Measurements from ENCODE around the gene CFAP46.
"Not testable (repeated sequence)": the region's sequence is repeated elsewhere in the genome, so short reads cannot be mapped to it uniquely, and the experiment has no call there.

CFAP46 gene

DNA sequence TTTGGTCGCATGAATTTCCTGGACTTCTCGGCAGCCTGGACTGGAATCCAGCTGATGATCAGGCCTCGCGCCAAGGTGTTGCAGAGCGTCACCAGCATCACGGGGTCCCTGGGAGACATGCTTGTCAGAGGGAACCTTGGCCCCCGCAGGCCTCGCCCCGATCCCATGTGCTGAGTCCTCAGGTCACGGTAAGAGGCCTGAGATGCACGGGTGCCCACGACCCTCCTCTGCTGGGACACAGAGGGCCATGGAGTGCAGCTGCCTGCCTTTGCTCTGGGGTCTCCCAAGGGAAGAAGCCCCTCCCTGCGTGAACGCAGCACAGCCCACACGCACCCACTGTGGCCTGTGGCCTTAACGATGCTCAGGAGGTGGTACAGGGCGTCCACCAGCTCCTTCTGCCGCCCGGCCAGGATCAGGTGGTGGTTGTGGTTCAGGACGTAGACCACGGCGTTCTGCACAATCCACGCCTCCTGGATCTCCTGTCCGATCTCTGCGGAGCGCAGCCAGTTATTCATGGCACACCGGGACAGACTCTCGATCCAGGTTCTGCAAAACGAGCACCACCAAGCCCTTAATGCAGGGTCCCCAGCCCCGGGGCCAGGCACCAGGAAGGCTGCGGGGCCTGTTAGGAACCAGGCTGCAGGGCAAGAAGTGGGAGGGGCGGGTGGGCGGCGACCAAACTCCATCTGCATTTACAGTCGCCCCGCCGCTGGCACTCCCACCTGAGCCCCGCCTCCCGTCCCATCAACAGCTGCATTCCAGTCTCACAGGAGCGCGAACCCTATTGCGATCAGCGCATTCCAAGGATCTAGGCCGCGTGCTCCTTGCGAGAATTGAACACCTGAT is 29.4 kb downstream of the CFAP46 start:
- no peak for DNase-seq

DNA sequence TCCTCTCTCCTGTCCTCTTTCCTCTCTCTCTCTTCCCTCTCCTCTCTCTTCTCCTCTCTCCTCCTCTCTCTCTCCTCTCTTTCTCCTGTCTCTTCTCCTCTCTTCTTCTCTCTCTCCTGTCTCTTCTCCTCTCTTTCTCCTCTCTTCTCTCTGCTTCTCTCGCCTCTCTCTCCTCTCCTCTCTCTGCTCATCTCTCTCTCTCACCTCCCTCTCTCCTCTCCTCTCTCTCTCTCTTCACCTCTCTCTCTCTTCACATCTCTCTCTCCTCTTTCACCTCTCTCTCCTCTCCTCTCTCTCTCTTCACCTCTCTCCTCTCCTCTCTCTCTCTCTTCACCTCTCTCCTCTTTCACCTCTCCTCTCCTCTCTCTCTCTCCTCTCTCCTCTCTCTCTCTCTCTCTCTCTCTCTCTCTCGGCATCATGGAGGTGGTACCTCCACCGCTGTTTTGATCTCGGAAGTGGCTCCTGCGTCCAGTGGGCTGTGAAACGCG is 30.1 kb downstream of the CFAP46 start:
- no peak for DNase-seq

DNA sequence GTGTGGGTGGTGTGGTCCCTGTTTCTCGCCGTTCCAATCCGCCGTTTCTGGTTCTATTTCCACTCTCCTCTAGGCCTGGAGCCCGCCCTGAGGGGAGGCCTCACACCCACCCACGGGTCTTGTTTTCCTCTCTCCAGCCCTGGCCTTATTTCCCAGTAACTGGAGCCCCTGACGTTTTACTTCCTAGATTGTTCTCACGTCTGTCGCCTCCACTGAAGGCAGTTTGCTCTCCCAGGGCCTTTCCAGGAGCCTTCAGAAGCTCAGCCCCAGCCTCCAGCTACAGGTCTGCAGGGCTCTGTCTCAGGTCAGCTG is 30.6 kb downstream of the CFAP46 start:
- no peak for DNase-seq

DNA sequence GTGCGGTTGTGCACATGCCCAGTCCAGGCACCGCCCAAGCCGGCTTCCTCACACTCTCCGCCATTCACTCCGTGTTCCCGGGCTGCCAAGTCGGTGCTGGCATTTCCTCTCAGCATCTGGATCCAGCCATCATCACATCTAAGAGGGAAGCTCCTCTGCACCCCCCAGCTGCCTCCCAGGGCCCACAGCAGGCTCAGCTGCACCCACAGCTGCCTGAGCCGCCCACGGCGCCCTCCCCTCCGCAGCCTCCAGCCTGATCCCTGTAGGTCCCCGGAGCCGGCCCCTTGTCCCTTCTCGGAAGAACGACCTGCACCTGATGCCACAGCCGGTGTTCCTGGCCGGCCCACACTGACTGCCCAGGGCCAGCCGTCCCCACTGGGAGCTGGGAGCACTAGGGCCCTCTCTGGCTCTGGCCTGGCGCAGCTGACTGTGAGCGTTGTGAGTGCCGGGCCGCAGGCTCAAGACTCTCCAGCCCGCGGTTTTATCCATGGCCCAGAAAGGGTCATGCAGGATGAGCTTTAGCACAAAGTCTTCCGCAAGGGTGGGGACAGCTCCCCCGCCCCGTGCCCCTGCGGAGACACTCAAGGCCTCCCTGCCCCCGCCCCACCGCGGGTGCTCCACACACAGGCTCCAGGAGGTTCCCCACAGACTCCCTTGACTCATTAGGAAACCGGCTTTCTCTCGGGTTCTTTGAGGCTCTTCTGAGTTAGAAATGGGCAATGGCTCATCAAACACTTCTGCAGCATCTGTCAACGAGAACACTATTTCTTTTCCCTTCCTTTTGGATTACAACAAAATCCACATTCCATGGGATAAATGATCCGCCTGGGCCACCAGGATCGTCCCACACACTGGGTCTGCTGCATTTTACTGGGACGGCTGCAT is 31.2 kb downstream of the CFAP46 start:
- no peak for DNase-seq

GRCh38 chr10:132910186-132910880 is 32.0 kb downstream of the CFAP46 start:
- no peak for DNase-seq

- no peak for DNase-seq
Observed at GRCh38 chr10:132909491-132910071, 32.8 kb downstream of the CFAP46 start.

- no peak for DNase-seq
Observed at GRCh38 chr10:132908621-132909295, 33.6 kb downstream of the CFAP46 start.

DNA sequence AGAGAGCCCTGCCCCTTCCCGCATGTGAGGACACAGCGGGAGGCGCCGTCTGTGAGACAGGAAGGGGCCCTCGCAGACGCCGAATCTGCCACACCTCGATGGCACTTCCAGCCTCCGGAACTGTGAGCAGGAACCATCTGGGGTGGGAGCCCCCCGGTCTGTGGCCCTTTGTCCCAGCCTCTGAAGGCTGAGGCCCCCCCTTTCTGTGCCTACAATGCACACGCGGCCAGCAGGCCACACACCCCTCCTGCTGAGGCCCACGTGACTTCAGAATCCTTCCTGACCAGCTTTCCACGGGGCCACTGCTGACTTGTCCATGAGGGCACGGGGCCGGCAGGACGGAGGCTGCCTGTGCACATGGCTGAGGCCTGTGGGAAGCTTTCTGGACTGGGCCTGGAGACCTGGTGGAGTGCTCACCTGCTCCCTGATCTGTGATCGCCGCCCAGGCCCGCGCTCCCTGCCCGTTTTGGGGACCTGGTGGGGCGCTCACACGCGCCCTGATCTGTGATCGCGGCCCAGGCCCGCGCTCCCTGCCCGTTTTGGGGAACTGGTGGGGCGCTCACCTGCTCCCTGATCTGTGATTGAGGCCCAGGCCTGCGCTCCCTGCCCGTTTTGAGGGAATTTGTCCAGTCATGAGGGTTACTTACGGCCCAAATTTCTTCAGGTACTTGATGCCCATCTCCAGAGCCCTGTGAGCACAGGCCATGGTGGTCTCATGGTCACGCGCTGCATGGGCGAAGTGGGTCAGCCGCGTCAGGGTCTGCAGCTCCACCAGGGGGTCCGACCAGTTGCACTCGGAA is 34.3 kb downstream of the CFAP46 start:
- DNase-seq: no peak

GRCh38 chr10:132906836-132907235 is 35.5 kb downstream of the CFAP46 start:
- no peak for DNase-seq

DNA sequence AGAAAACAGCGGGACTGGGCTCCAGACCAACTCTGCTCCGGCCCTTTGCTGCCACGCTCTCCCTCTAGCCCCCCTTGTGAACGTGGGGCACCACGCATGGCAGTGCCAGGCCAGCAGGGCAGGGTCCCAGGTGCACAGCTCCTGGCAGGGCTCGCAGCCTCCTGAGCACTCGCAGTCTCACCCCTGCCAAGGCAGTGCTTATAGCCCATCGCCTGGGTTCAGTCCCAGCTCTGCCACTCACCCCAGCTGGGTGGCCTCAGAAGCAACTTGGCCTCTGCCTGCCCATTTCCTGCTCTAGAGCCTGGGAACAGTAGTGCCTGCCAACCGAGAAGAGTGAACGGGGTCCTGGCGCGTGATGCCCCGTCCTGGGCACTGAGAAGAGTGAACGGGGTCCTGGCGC is 36.3 kb downstream of the CFAP46 start:
- no peak for DNase-seq

DNA sequence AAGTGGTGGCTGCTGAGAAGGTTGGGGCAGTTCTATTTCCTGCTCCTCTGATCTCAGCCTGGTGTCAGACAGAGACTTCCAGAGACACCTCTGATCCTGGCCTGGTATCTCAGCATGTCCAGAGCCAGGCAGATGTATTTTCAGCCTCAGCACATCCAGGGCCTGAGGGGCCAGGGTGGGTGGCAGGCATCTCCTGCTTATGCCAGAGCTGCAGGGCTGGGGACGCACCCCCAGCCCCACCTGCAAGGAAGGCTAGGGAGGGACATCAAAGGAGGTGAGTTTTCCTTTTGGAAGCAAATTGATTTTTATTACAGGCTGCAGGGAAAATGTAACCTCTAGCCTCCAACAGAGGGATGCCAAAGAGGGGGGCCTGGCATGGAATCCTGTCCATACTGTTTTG is 36.7 kb downstream of the CFAP46 start:
- no peak for DNase-seq

DNA sequence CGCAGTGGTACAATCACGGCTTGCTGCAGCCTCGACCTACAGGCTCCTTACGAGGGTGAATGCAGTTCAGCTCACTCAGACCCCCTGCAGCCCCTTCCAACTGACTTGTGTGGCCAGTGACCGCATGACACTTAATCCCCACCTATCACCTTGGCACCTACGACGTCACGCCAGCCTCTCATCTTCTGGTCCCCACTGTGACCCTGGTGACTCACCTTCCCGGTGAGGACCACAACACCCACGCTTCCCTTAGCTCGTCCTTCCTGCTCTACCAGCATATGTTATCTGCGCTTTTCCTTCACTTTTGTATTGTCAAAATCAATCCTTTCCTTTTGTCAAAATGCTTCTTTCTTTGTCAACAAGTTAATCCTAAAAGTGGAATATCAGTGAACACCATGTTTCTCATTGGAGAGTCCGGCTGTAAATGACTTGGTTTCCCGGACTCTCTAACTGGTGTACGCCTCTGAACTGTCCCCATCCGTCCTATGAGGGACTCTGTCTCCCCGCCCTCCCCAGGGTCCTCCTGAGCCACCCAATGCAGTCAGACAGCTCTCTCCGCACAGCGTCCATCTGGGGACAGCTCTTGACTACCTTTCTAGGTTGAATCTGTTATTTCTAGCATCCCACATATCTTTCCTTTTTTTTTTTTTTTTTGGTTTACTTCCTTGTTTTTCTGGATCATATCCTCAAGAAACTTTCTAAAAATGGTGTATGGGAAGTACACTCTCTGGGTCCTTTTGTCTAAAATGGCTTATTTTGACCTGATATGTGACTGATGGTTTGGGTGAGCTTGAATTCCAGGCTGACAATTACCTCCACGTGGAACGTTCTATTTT is 37.3 kb downstream of the CFAP46 start:
- no peak for DNase-seq

- DNase-seq: no peak
Observed at GRCh38 chr10:132904181-132904813, 38.1 kb downstream of the CFAP46 start.

GRCh38 chr10:132902656-132903575 is 39.5 kb downstream of the CFAP46 start:
- DNase-seq: not testable (repeated sequence)

- DNase-seq: no peak
Observed at GRCh38 chr10:132901351-132901750, 41.0 kb downstream of the CFAP46 start.

- DNase-seq: no peak
Observed at GRCh38 chr10:132900211-132900756, 42.1 kb downstream of the CFAP46 start.

GRCh38 chr10:132899751-132900065 is 42.7 kb downstream of the CFAP46 start:
- DNase-seq: no peak

DNA sequence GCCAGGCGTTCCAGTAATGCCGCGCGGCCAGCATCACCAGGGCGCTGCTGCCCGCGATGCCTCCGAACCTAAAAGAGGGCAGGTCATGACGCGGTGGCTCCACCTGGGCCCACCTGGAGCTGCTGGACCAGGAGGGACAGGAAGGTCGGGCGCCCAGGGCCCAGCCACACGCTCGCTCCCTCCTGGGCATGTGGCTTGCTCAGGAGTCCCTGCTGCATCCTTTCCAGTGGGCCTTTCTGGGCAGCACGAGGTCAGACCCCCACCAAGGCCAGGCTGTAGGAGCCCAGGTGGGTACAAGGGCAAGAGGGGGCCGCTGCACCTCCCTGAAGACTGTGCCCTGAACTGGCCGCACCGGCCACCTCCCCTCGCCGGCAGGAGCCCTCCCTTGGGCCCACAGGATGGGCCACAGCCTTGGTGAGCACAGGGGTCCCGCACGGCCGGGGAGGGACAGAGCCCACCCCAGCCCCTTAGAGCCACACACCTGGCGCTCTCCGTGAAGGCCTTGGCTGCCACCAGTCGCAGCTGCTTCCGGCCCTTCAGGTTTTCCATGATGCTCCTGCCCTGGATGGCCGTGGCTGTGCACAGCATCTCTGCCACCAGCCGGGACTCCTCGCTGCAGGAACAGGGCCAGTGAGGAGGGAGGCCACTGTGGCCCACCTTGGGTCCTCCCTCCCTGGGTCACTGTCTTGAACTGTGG is 43.2 kb downstream of the CFAP46 start:
- no peak for DNase-seq

All from cortex of kidney (tissue), 1 donor.